GM10847 (cell line): ENCODE data around the gene OMG.

Source experiments
- POLR2A ChIP-seq: IDR thresholded peaks from 2 replicates; pipeline ENCODE4 v1.6.1; 2011; ENCODE audit not compliant: insufficient read length; ENCODE audit errors: extremely low read depth

The OMG gene

DNA sequence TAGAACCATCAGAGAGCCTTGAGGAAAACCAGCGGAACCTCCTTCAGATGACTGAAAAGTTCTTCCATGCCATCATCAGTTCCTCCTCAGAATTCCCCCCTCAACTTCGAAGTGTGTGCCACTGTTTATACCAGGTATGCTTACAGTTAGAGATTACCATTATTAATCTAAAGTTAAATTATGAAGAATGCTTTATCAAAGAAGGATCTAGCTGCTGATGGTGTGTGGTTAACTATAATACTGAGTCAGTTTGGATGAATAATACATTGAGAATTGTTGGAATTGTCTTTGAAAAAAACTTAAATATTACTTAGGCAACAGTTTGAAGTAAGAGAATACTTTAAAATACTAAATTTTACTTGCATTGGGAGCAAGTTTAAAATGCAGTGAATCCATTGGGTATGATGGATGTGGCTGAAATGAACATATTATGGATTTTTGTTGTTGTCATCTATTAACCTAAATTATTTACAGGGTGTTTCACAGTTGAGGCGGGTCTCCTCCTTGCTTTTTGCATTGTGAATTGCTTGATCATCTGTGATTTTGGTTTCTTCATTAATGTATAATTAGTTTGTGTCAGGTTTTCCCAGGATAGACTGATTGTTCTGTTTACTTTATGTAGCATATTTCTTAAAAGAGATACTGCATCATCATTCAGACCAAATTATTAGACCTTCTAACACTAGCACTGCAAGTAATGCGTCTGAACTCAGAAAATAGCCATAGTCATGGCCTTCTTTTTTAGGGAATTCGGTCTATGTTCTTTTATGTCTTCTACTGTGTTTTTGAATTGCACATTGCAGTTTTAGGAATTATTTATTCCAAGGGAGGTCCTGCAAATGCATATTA is 47.8 kb downstream of the OMG start:
- TF ChIP-seq POLR2A: no peak
